ENCODE measurements around the gene INTU. TPM values are rescaled to one million over a fixed set of nuclear protein-coding genes. Genes with fewer than 3 reads are reported as not detected.

INTU gene
- total RNA-seq, 1 donor from 2014 or later = 12.0 TPM

- DNase-seq (ENCODE audit: low read depth) = no peak
These were observed 115.1 kb downstream of the INTU start for GRCh38 chr4:127747883-127748282.

GRCh38 chr4:127748957-127749356 is 116.2 kb downstream of the INTU start:
- DNase-seq (ENCODE audit: low read depth) = no peak

GRCh38 chr4:127756906-127757305 is 124.1 kb downstream of the INTU start:
- peak; percentile 47 for DNase-seq (ENCODE audit: low read depth)

- DNase-seq (ENCODE audit: low read depth) = peak; percentile 64
These were observed 126.6 kb downstream of the INTU start for GRCh38 chr4:127759228-127759820.

- DNase-seq (ENCODE audit: low read depth) = peak; percentile 69
These were observed 127.1 kb downstream of the INTU start for GRCh38 chr4:127759893-127760292.

GRCh38 chr4:127771535-127772275 is 138.9 kb downstream of the INTU start:
- no peak for DNase-seq (ENCODE audit: low read depth)

GRCh38 chr4:127772769-127773671 is 140.3 kb downstream of the INTU start:
- DNase-seq (ENCODE audit: low read depth) = no peak

- no peak for DNase-seq (ENCODE audit: low read depth)
These were observed 143.1 kb downstream of the INTU start for GRCh38 chr4:127775843-127776242.

Other genes with a start within 250 kb of the INTU start
- gene SLC25A31, start 97.4 kb downstream of the INTU start, total RNA-seq = not detected in 2 replicates
- gene HSPA4L, start 149.4 kb downstream of the INTU start, total RNA-seq = 18.6 and 40.7 TPM in 2 replicates
- 2.7 and 11.3 TPM in 2 replicates for gene PLK4, start 247.9 kb downstream of the INTU start, total RNA-seq